Esophagus squamous epithelium (tissue), 5 donors: ENCODE results near the gene SIAH3. TPM values are rescaled to one million over a fixed set of nuclear protein-coding genes. Genes with fewer than 3 reads are reported as not detected.

Experiments used
- DNase-seq: peaks from one replicate; lab custom pipeline; 2025; lab: John Stamatoyannopoulos, UW
- H3K27ac ChIP-seq, 4 donors: fragments of 200-600 bp; sonication (generic); one replicate each; pipeline ENCODE4 v1.5.1; 2016 to 2019; ENCODE audit warnings: mild to moderate bottlenecking in 1 of 4
- H3K27me3 ChIP-seq, 4 donors: fragments of 200-600 bp; sonication (generic); 1 replicate in 3 of 4; 2 replicates in 1 of 4; pipeline versions ENCODE4 v1.5.1 to v1.6.0; 2017 to 2021; ENCODE audit warnings: antibody characterized with exemption in 1 of 4
- H3K36me3 ChIP-seq, 3 donors: fragments of 200-600 bp; sonication (generic); one replicate each; pipeline ENCODE4 v1.5.1; 2016 to 2019
- H3K4me1 ChIP-seq, 3 donors: fragments of 200-600 bp; sonication (generic); one replicate each; pipeline ENCODE4 v1.5.1; 2017 to 2019
- H3K4me3 ChIP-seq, 4 donors: fragments of 200-600 bp; sonication (generic); 1 replicate in 3 of 4; 2 replicates in 1 of 4; pipeline ENCODE4 v1.5.1; 2016 to 2019; ENCODE audit warnings: mild to moderate bottlenecking in 2 of 4, moderate library complexity in 1 of 4
- H3K9me3 ChIP-seq, 3 donors: fragments of 200-600 bp; sonication (generic); one replicate each; pipeline ENCODE4 v1.5.1; 2016 to 2019
- POLR2A ChIP-seq, 4 donors: fragments of 450-650 bp; IDR thresholded peaks; one replicate each; pipeline ENCODE4 v1.6.1; 2017; ENCODE audit warnings: antibody characterized with exemption in 4 of 4, mild to moderate bottlenecking in 4 of 4, moderate library complexity in 3 of 4
- WGBS, 2 donors: methylation state at CpG; one replicate each; pipeline ENCODE4 v1.1.5; 2018; 5-methylcytosine and 5-hydroxymethylcytosine counted together
- intact Hi-C: fragments of 100-400 bp; cut with DNase I; formaldehyde crosslinking; loops from one replicate; pipeline ENCODE4 v1.15.0; 2022
- total RNA-seq, 4 donors: library from RNA; depleted of rRNA; stranded (reverse); fragments of >200 nt; gene quantifications; one replicate each; pipeline ENCODE4 v1.1.0, GENCODE V29; 2016
- TF ChIP-seq, protein P1 (sequence below), 6 experiments: fragments of 450-650 bp in 4 of 6; fragments of 200-600 bp in 2 of 6; sonication (generic) in 2 of 6; IDR thresholded peaks; one replicate each; pipeline ENCODE4 v1.5.1; 2016 to 2019; ENCODE audit warnings: antibody characterized with exemption in 6 of 6, mild to moderate bottlenecking in 4 of 6, moderate library complexity in 4 of 6
- donor health status: DM: yes; HTN: yes; CAD: no.

SIAH3 gene
- total RNA-seq, 4 donors from 2014 or later: 0.09 TPM; not detected in 3

- no peak for TF ChIP-seq POLR2A (IDR thresholded peaks at IDR 0.05)
- TF ChIP-seq, protein P1, sequence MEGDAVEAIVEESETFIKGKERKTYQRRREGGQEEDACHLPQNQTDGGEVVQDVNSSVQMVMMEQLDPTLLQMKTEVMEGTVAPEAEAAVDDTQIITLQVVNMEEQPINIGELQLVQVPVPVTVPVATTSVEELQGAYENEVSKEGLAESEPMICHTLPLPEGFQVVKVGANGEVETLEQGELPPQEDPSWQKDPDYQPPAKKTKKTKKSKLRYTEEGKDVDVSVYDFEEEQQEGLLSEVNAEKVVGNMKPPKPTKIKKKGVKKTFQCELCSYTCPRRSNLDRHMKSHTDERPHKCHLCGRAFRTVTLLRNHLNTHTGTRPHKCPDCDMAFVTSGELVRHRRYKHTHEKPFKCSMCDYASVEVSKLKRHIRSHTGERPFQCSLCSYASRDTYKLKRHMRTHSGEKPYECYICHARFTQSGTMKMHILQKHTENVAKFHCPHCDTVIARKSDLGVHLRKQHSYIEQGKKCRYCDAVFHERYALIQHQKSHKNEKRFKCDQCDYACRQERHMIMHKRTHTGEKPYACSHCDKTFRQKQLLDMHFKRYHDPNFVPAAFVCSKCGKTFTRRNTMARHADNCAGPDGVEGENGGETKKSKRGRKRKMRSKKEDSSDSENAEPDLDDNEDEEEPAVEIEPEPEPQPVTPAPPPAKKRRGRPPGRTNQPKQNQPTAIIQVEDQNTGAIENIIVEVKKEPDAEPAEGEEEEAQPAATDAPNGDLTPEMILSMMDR (IDR thresholded peaks at IDR 0.05): no peak
- 45 to 63% methylated on average over 9 to 10 of the region's 10 CpGs for WGBS, 2 donors
- no peak for DNase-seq
- Histone ChIP-seq H3K4me1 (peaks cover 0 to 14% (median 5%) of the 10 kb centered on the region in 3 donors), H3K27me3 (no peaks in the 10 kb centered on the region), H3K36me3 (no peaks in the 10 kb centered on the region), H3K9me3 (no peaks in the 10 kb centered on the region), H3K4me3 (no peak overlapping the region), H3K27ac (no peak overlapping the region)
- intact Hi-C loops: no loop called here
Measured at GRCh38 chr13:45784755-45785675, 66.5 kb downstream of the SIAH3 start.

- peaks cover 0 to 14% (median 5%) of the 10 kb centered on the region in 3 donors for H3K4me1 ChIP-seq
- intact Hi-C loops: no loop called here
- WGBS, 2 donors: 92 to 94% methylated on average over 10 to 15 of the region's 35 CpGs
- DNase-seq: no peak
- no peaks in the 10 kb centered on the region for H3K36me3 ChIP-seq
- no peaks in the 10 kb centered on the region for H3K9me3 ChIP-seq
- no peaks in the 10 kb centered on the region for H3K27me3 ChIP-seq
- H3K4me3 ChIP-seq: no peak overlapping the region
- no peak overlapping the region for H3K27ac ChIP-seq
- TF ChIP-seq, protein P1 (IDR thresholded peaks at IDR 0.05): no peak
- TF ChIP-seq POLR2A (IDR thresholded peaks at IDR 0.05): no peak
Measured at GRCh38 chr13:45783346-45784043, 68.1 kb downstream of the SIAH3 start.

- TF ChIP-seq, protein P1 (IDR thresholded peaks at IDR 0.05): no peak
- no peak for TF ChIP-seq POLR2A (IDR thresholded peaks at IDR 0.05)
- Histone ChIP-seq H3K36me3 (no peaks in the 10 kb centered on the region), H3K4me3 (no peak overlapping the region), H3K27me3 (no peaks in the 10 kb centered on the region), H3K27ac (no peak overlapping the region), H3K4me1 (peaks cover 0 to 14% (median 5%) of the 10 kb centered on the region in 3 donors), H3K9me3 (no peaks in the 10 kb centered on the region)
- intact Hi-C loops: no loop called here
- 66 to 72% methylated on average over 6 of the region's 9 CpGs for WGBS, 2 donors
- no peak for DNase-seq
Measured at GRCh38 chr13:45782327-45783045, 69.1 kb downstream of the SIAH3 start.

DNA sequence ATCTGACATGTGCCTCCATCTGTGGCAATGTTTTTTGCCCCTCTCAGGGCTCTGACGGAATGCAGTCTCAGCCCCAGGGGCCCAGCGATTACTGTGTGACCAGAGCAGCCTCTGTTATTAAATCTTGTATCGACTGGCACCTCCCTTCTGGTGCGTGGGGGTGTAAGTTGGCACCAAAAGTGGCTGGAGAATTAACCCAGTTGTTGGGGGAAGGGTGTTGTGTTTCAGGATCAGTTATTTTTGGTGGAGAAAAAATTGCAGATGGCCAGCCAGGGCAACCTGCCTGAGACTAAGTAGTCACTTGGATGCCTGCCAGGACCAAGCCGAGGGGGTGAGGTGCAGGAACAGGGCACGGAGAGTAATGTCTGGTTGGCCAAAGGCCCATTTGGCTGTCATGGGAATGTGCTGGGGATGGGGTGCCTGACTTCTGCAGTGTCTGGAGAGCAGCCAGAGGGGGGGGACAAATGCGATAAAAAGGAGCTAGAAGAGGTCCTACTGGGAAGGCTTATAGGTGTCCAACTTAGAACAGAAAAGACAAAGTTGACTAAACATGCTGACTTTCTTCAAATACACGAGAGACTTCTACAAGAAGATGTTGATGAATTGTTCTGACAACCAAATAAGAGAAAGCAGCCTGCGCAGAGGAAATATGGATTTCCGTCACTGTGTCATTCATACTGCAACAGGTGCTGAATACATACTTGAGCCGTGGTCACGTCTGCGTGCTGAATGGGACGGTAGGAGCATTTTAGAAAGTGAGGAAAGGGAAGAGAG lies 69.8 kb downstream of the SIAH3 start:
- 38 to 61% methylated on average over 12 to 13 of the region's 14 CpGs for WGBS, 2 donors
- H3K27me3 ChIP-seq: no peaks in the 10 kb centered on the region
- no peak overlapping the region for H3K4me3 ChIP-seq
- H3K27ac ChIP-seq: no peak overlapping the region
- intact Hi-C loops: no loop called here
- no peaks in the 10 kb centered on the region for H3K36me3 ChIP-seq
- H3K4me1 ChIP-seq: peaks cover 0 to 14% (median 5%) of the 10 kb centered on the region in 3 donors
- no peaks in the 10 kb centered on the region for H3K9me3 ChIP-seq
- no peak for TF ChIP-seq POLR2A (IDR thresholded peaks at IDR 0.05)
- TF ChIP-seq, protein P1 (IDR thresholded peaks at IDR 0.05): no peak
- DNase-seq: no peak
